HepG2 (cell line): ENCODE results near the gene AFAP1. TPM values are rescaled to one million over a fixed set of nuclear protein-coding genes. Genes with fewer than 3 reads are reported as not detected.

ENCODE experiments used
- BORCS8-MEF2B ChIP-seq: sonication (generic); formaldehyde crosslinking; IDR thresholded peaks from 2 replicates; pipeline ENCODE4 v1.8.0; 2022; ENCODE audit warnings: mild to moderate bottlenecking, missing genetic modification reagents
- E2F1 ChIP-seq: sonication (generic); formaldehyde crosslinking; IDR thresholded peaks from 2 replicates; pipeline ENCODE4 v1.5.0; 2020; ENCODE audit warnings: missing genetic modification reagents
- IKZF5 ChIP-seq: IDR thresholded peaks from 2 replicates; pipeline ENCODE4 v1.6.1; 2018; ENCODE audit warnings: missing genetic modification reagents, mild to moderate bottlenecking, missing compliant biosample characterization
- KDM6A ChIP-seq: IDR thresholded peaks from 2 replicates; pipeline ENCODE4 v1.6.1; 2016; ENCODE audit warnings: low read depth
- LCORL ChIP-seq, 2 experiments: fragments of 450-650 bp in 1 of 2; sonication (generic) in 1 of 2; formaldehyde crosslinking in 1 of 2; IDR thresholded peaks; 2 replicates each; pipeline versions ENCODE4 v1.5.0 to v1.6.1; 2017 to 2020; ENCODE audit warnings: antibody characterized with exemption in 1 of 2, missing genetic modification reagents in 1 of 2
- MTA1 ChIP-seq: sonication (generic); formaldehyde crosslinking; IDR thresholded peaks from 2 replicates; pipeline ENCODE4 v1.4.0; 2020; ENCODE audit warnings: missing genetic modification reagents, mild to moderate bottlenecking, borderline replicate concordance
- NFKBIZ ChIP-seq: IDR thresholded peaks from 2 replicates; pipeline ENCODE4 v1.6.1; 2018; ENCODE audit warnings: missing genetic modification reagents, missing compliant biosample characterization
- NR2F6 ChIP-seq, 2 experiments: IDR thresholded peaks; 2 replicates each; pipeline ENCODE4 v1.6.1; 2016; ENCODE audit warnings: antibody characterized with exemption in 1 of 2, mild to moderate bottlenecking in 1 of 2
- RARA ChIP-seq: IDR thresholded peaks from 2 replicates; pipeline ENCODE4 v1.6.1; 2016; ENCODE audit warnings: missing genetic modification reagents, missing compliant biosample characterization
- RFXAP ChIP-seq: sonication (generic); formaldehyde crosslinking; IDR thresholded peaks from 2 replicates; pipeline ENCODE4 v1.4.0; 2020; ENCODE audit warnings: missing genetic modification reagents, borderline replicate concordance
- TFAP4 ChIP-seq: sonication (generic); IDR thresholded peaks from 2 replicates; pipeline ENCODE4 v1.6.1; 2016; ENCODE audit warnings: low read depth, borderline replicate concordance
- ZNF263 ChIP-seq: sonication (generic); formaldehyde crosslinking; IDR thresholded peaks from 2 replicates; pipeline ENCODE4 v1.4.0; 2020; ENCODE audit warnings: missing genetic modification reagents
- ZNF510 ChIP-seq: sonication (generic); formaldehyde crosslinking; IDR thresholded peaks from 2 replicates; pipeline ENCODE4 v1.4.0; 2020; ENCODE audit warnings: low read depth, mild to moderate bottlenecking, missing genetic modification reagents
- ZNF687 ChIP-seq: sonication (generic); formaldehyde crosslinking; IDR thresholded peaks from 2 replicates; pipeline ENCODE4 v1.5.1; 2020; ENCODE audit warnings: mild to moderate bottlenecking, missing genetic modification reagents, moderate library complexity
- ZNF703 ChIP-seq: sonication (generic); formaldehyde crosslinking; IDR thresholded peaks from 2 replicates; pipeline ENCODE4 v1.5.1; 2020; ENCODE audit warnings: missing genetic modification reagents, mild to moderate bottlenecking, moderate library complexity, borderline replicate concordance
- ZNF747 ChIP-seq: sonication (generic); formaldehyde crosslinking; IDR thresholded peaks from 2 replicates; pipeline ENCODE4 v1.8.1; 2023; ENCODE audit warnings: missing genetic modification reagents, mild to moderate bottlenecking, borderline replicate concordance
- ZNF790 ChIP-seq: sonication (generic); formaldehyde crosslinking; IDR thresholded peaks from 2 replicates; pipeline ENCODE4 v1.8.0; 2022; ENCODE audit warnings: missing genetic modification reagents, mild to moderate bottlenecking, borderline replicate concordance
- polyA plus RNA-seq, 8 experiments: library from polyadenylated mRNA; depleted of rRNA in 3 of 8; stranded (reverse) in 7 of 8; unstranded in 1 of 8; fragments of >200 nt; fragmentation: Illumina TruSeq in 4 of 8; extraction: Trizol in 4 of 8; gene quantifications; 2 replicates each; pipeline versions ENCODE4 v1.2.1 to v1.2.3, GENCODE V29; 2011 to 2016; ENCODE audit warnings: low read depth in 4 of 8, missing spikeins in 1 of 8, mixed read lengths in 1 of 8; ENCODE audit not compliant: insufficient read depth in 1 of 8
- total RNA-seq, 5 experiments: library from RNA; depleted of rRNA; stranded (reverse); fragments of >200 nt; fragmentation: Illumina TruSeq; extraction: Trizol; gene quantifications; 2 replicates each; pipeline ENCODE4 v1.2.3, GENCODE V29; 2016; ENCODE audit warnings: low read depth in 1 of 5

Gene AFAP1
- total and polyA plus RNA-seq, 2 of the 13 experiments (the other 11 are each of a cell fraction or from before 2014, with no cell fraction given) = 2.5 TPM

GRCh38 chr4:7962609-7963508 is 23.2 kb upstream of the AFAP1 start (continued):
- TF ChIP-seq RFXAP (CRISPR knock-in tag) (0 out of 2 replicates have a peak, but pooled peaks have one; percentile 39), ZNF263 (CRISPR knock-in tag) (peak; percentile 44; the same call in 1 of the 2 replicates), ZNF703 (no peak), ZNF747 (0 out of 2 replicates have a peak, but pooled peaks have one; percentile 41), RARA (CRISPR knock-in tag) (0 out of 2 replicates have a peak, but pooled peaks have one; percentile 22), IKZF5 (CRISPR knock-in tag) (no peak), MTA1 (CRISPR knock-in tag) (0 out of 2 replicates have a peak, but pooled peaks have one; percentile 27), ZNF687 (CRISPR knock-in tag) (peak; percentile 39; the same call in 1 of the 2 replicates), E2F1 (no peak), NR2F6 (IDR thresholded peaks at IDR 0.05) (no peak), NR2F6 (CRISPR knock-in tag; IDR thresholded peaks at IDR 0.05) (0 out of 2 replicates have a peak, but pooled peaks have one; percentile 4), NFKBIZ (CRISPR knock-in tag) (no peak), ZNF790 (CRISPR knock-in tag) (peak; percentile 24; the same call in 1 of the 2 replicates), ZNF510 (CRISPR knock-in tag) (no peak), KDM6A (CRISPR knock-in tag) (no peak), LCORL (IDR thresholded peaks at IDR 0.05) (no peak), LCORL (CRISPR knock-in tag; IDR thresholded peaks at IDR 0.05) (peak; percentile 44; the same call in 1 of the 2 replicates), TFAP4 (peak; percentile 77), BORCS8-MEF2B (CRISPR knock-in tag) (no peak)
